Activated CD4-positive, alpha-beta T cell treated with anti-CD3 and anti-CD28 coated beads for 36 hours (primary cell): ENCODE measurements around the gene PPP2R5D. TPM values are rescaled to one million over a fixed set of nuclear protein-coding genes. Genes with fewer than 3 reads are reported as not detected.
A peak's percentile ranks its signal among the peaks of the same experiment; 100 is the strongest.
"Not testable (repeated sequence)": the region's sequence is repeated elsewhere in the genome, so short reads cannot be mapped to it uniquely, and the experiment has no call there.

Source experiments
- ATAC-seq: fragments of 200-7000 bp; cut with Tn5 transposase; one replicate; pipeline ENCODE4 v1.10.0; 2021; ENCODE audit warnings: mild to moderate bottlenecking, moderate library complexity
- CTCF ChIA-PET: fragments of 350-600 bp; sonication (Branson Sonifier 250); formaldehyde crosslinking; loops from one replicate; lab custom pipeline; 2021; ENCODE audit warnings: antibody characterized with exemption; lab: Charles Lee
- POLR2A ChIA-PET: fragments of 350-600 bp; sonication (Branson Sonifier 250); formaldehyde crosslinking; loops from one replicate; lab custom pipeline; 2021; ENCODE audit warnings: antibody characterized with exemption, inconsistent platforms; lab: Charles Lee
- DNase-seq: peaks from one replicate; pipeline ENCODE4 v3.0.0-alpha.2; 2020
- H3K27ac Mint-ChIP-seq: one replicate; pipeline ENCODE4 v1.8.0; 2021; ENCODE audit warnings: mixed read lengths
- H3K27me3 Mint-ChIP-seq: one replicate; pipeline ENCODE4 v1.8.0; 2021; ENCODE audit warnings: mixed read lengths
- H3K36me3 Mint-ChIP-seq: one replicate; pipeline ENCODE4 v1.8.0; 2021; ENCODE audit warnings: low read depth, mixed read lengths
- H3K4me1 Mint-ChIP-seq: one replicate; pipeline ENCODE4 v1.8.0; 2021; ENCODE audit warnings: mixed read lengths
- H3K4me3 Mint-ChIP-seq: one replicate; pipeline ENCODE4 v1.8.0; 2021; ENCODE audit warnings: mild to moderate bottlenecking, moderate library complexity, mixed read lengths
- H3K9me3 Mint-ChIP-seq: one replicate; pipeline ENCODE4 v1.8.0; 2021; ENCODE audit warnings: low read depth, mixed read lengths
- intact Hi-C, 2 experiments: fragments of 100-400 bp; cut with DNase I in 1 of 2; cut with micrococcal nuclease in 1 of 2; formaldehyde crosslinking; loops; one replicate each; pipeline versions ENCODE4 v1.14.2 to v1.15.1; 2022 to 2024; cut with DNase I, micrococcal nuclease
- total RNA-seq, 2 experiments: library from RNA; stranded (reverse); gene quantifications; one replicate each; pipeline ENCODE4 v1.2.3, GENCODE V29; 2021

Gene PPP2R5D
- 10 to 100 TPM; 51.0 to 57.3 TPM for total RNA-seq

- Mint-ChIP-seq H3K9me3 (no peaks in the 10 kb centered on the region), H3K27me3 (no peaks in the 10 kb centered on the region), H3K4me1 (peaks cover 52% of the 10 kb centered on the region), H3K27ac (peak within 1 kb of the TSS; percentile 82), H3K4me3 (peak within 1 kb of the TSS; percentile 79), H3K36me3 (peaks cover 9% of the 10 kb centered on the region)
- intact Hi-C loops, result loop anchor here (1.0 kb wide), 7 partner anchors 29 to 443 kb away; partner anchors contain the start of genes CNPY3 (in 2 of the 2), CUL7 (in 2 of the 2), MEA1 (in 2 of the 2) and ABCC10 (in 1 of the 2)
- ATAC-seq, result peak; percentile 92
- ChIA-PET CTCF (interaction anchor here (0.6 to 1.4 kb wide), 11 partner anchors 9 to 190 kb away, joined by 3 to 6 read pairs (median 3); partner anchors contain the start of gene CNPY3), POLR2A (interaction anchor here (0.6 to 1.6 kb wide), 12 partner anchors 9 to 280 kb away, joined by 3 to 15 read pairs (median 4); partner anchors contain the start of genes CNPY3, KLHDC3 and MEA1)
- peak; percentile 98 for DNase-seq
Observed at GRCh38 chr6:42984001-42984923, at the start of gene PPP2R5D. PPP2R5D (plus strand) TSS chr6:42984570; CDS start chr6:42984678, 108 bp downstream.

GRCh38 chr6:42935322-42935721 is 49.0 kb upstream of the PPP2R5D start:
- no peaks in the 10 kb centered on the region for H3K27me3 Mint-ChIP-seq
- ATAC-seq, result no peak
- H3K4me3 Mint-ChIP-seq, result no peak overlapping the region
- intact Hi-C loops, result no loop called here
- peaks cover 55% of the 10 kb centered on the region for H3K36me3 Mint-ChIP-seq
- peak overlapping the region; percentile 40 for H3K27ac Mint-ChIP-seq
- ChIA-PET POLR2A (no interaction called here), CTCF (interaction anchor here (1.1 kb wide), 1 partner anchor 273 kb away, joined by 3 read pairs; no protein-coding TSS in a partner anchor)
- H3K4me1 Mint-ChIP-seq, result peaks cover 38% of the 10 kb centered on the region
- no peak for DNase-seq
- H3K9me3 Mint-ChIP-seq, result no peaks in the 10 kb centered on the region

GRCh38 chr6:42936398-42936797 is 48.0 kb upstream of the PPP2R5D start:
- Mint-ChIP-seq H3K36me3 (peaks cover 60% of the 10 kb centered on the region), H3K27ac (peak overlapping the region; percentile 8), H3K4me3 (no peak overlapping the region), H3K9me3 (no peaks in the 10 kb centered on the region), H3K27me3 (no peaks in the 10 kb centered on the region), H3K4me1 (peaks cover 31% of the 10 kb centered on the region)
- POLR2A ChIA-PET, result no interaction called here
- intact Hi-C loops, result no loop called here
- ATAC-seq (no peak), DNase-seq (no peak)
- CTCF ChIA-PET, result no interaction called here

GRCh38 chr6:42937548-42938427 is 46.6 kb upstream of the PPP2R5D start:
- Mint-ChIP-seq H3K4me1 (peaks cover 18% of the 10 kb centered on the region), H3K27ac (peak overlapping the region; percentile 16), H3K36me3 (peaks cover 50% of the 10 kb centered on the region), H3K27me3 (no peaks in the 10 kb centered on the region), H3K4me3 (no peak overlapping the region), H3K9me3 (no peaks in the 10 kb centered on the region)
- ChIA-PET POLR2A (no interaction called here), CTCF (interaction anchor here (0.5 to 0.6 kb wide), 2 partner anchors 83 to 229 kb away, joined by 3 read pairs; no protein-coding TSS in a partner anchor)
- DNase-seq (no peak), ATAC-seq (no peak)
- intact Hi-C loops, result no loop called here

GRCh38 chr6:42938428-42938796 is 46.0 kb upstream of the PPP2R5D start:
- POLR2A ChIA-PET, result no interaction called here
- intact Hi-C loops, result no loop called here
- CTCF ChIA-PET, result interaction anchor here (2.3 kb wide), 1 partner anchor 9 kb away, joined by 8 read pairs; the partner anchor contains the start of gene CNPY3
- no peak overlapping the region for H3K4me3 Mint-ChIP-seq
- no peaks in the 10 kb centered on the region for H3K27me3 Mint-ChIP-seq
- peaks cover 46% of the 10 kb centered on the region for H3K36me3 Mint-ChIP-seq
- H3K27ac Mint-ChIP-seq, result no peak overlapping the region
- H3K4me1 Mint-ChIP-seq, result peaks cover 12% of the 10 kb centered on the region
- no peaks in the 10 kb centered on the region for H3K9me3 Mint-ChIP-seq
- no peak for DNase-seq
- ATAC-seq, result no peak

- no peaks in the 10 kb centered on the region for H3K9me3 Mint-ChIP-seq
- ATAC-seq (no peak), DNase-seq (no peak)
- peaks cover 43% of the 10 kb centered on the region for H3K36me3 Mint-ChIP-seq
- intact Hi-C loops, result no loop called here
- H3K27ac Mint-ChIP-seq, result no peak overlapping the region
- ChIA-PET CTCF (interaction anchor here (2.3 kb wide), 1 partner anchor 9 kb away, joined by 8 read pairs; the partner anchor contains the start of gene CNPY3), POLR2A (no interaction called here)
- no peak overlapping the region for H3K4me3 Mint-ChIP-seq
- peaks cover 5% of the 10 kb centered on the region for H3K4me1 Mint-ChIP-seq
- H3K27me3 Mint-ChIP-seq, result no peaks in the 10 kb centered on the region
Observed at GRCh38 chr6:42938987-42939809, 45.2 kb upstream of the PPP2R5D start.

- H3K4me3 Mint-ChIP-seq, result no peak overlapping the region
- ChIA-PET CTCF (interaction anchor here (2.3 kb wide), 1 partner anchor 10 kb away, joined by 8 read pairs; the partner anchor contains the start of gene CNPY3), POLR2A (no interaction called here)
- H3K27ac Mint-ChIP-seq, result peak overlapping the region; percentile 22
- H3K9me3 Mint-ChIP-seq, result no peaks in the 10 kb centered on the region
- H3K36me3 Mint-ChIP-seq, result peaks cover 42% of the 10 kb centered on the region
- H3K27me3 Mint-ChIP-seq, result no peaks in the 10 kb centered on the region
- ATAC-seq (no peak), DNase-seq (no peak)
- intact Hi-C loops, result no loop called here
- H3K4me1 Mint-ChIP-seq, result peaks cover 4% of the 10 kb centered on the region
Observed at GRCh38 chr6:42939810-42940167, 44.6 kb upstream of the PPP2R5D start.

- ChIA-PET CTCF (interaction anchor here (0.6 to 2.3 kb wide), 3 partner anchors 11 to 403 kb away, joined by 3 to 8 read pairs (median 5); partner anchors contain the start of gene CNPY3), POLR2A (no interaction called here)
- H3K9me3 Mint-ChIP-seq, result no peaks in the 10 kb centered on the region
- DNase-seq (no peak), ATAC-seq (no peak)
- no peak overlapping the region for H3K27ac Mint-ChIP-seq
- H3K4me3 Mint-ChIP-seq, result no peak overlapping the region
- H3K4me1 Mint-ChIP-seq, result peaks cover 2% of the 10 kb centered on the region
- H3K36me3 Mint-ChIP-seq, result peaks cover 38% of the 10 kb centered on the region
- intact Hi-C loops, result no loop called here
- no peaks in the 10 kb centered on the region for H3K27me3 Mint-ChIP-seq
Observed at GRCh38 chr6:42940493-42941045, 43.8 kb upstream of the PPP2R5D start.

- H3K9me3 Mint-ChIP-seq, result not testable (repeated sequence)
Observed at GRCh38 chr6:42941356-42941755, 43.0 kb upstream of the PPP2R5D start.

GRCh38 chr6:42942444-42942843 is 41.9 kb upstream of the PPP2R5D start:
- intact Hi-C loops, result no loop called here
- no peaks in the 10 kb centered on the region for H3K27me3 Mint-ChIP-seq
- no peaks in the 10 kb centered on the region for H3K9me3 Mint-ChIP-seq
- H3K27ac Mint-ChIP-seq, result no peak overlapping the region
- ChIA-PET CTCF (no interaction called here), POLR2A (interaction anchor here (0.6 kb wide), 1 partner anchor 264 kb away, joined by 3 read pairs; no protein-coding TSS in a partner anchor)
- ATAC-seq, result no peak
- no peak overlapping the region for H3K4me3 Mint-ChIP-seq
- no peaks in the 10 kb centered on the region for H3K4me1 Mint-ChIP-seq
- peaks cover 23% of the 10 kb centered on the region for H3K36me3 Mint-ChIP-seq
- DNase-seq, result no peak

More at GRCh38 chr6:42941356-42941755, 43.0 kb upstream of the PPP2R5D start:
- H3K4me1 Mint-ChIP-seq, DNase-seq, H3K27ac Mint-ChIP-seq, H3K27me3 Mint-ChIP-seq, POLR2A ChIA-PET, intact Hi-C loops, ATAC-seq, H3K4me3 Mint-ChIP-seq: not testable (repeated sequence)
- H3K36me3 Mint-ChIP-seq, result peaks cover 31% of the 10 kb centered on the region
- CTCF ChIA-PET, result interaction anchor here (0.7 to 1.3 kb wide), 2 partner anchors 11 to 47 kb away, joined by 3 to 5 read pairs; no protein-coding TSS in a partner anchor
